ENCODE data around the gene ABCG4. TPM values are rescaled to one million over a fixed set of nuclear protein-coding genes. Genes with fewer than 3 reads are reported as not detected.

ABCG4 gene
- total RNA-seq, 1 experiment from 2014 or later = 0.39 TPM

- intact Hi-C loops (cut with micrococcal nuclease; ENCODE audit: unreplicated experiment) = no loop called here
- H3K4me1 ChIP-seq (ENCODE audit: control insufficient read depth, insufficient read depth, low read length) = peaks cover 19% of the 10 kb centered on the region
- H3K4me3 ChIP-seq (ENCODE audit: low read depth in 2 of 2, low read length in 2 of 2) = no peak overlapping the region
- H3K27ac ChIP-seq (ENCODE audit: low read length) = no peak overlapping the region
- H3K36me3 ChIP-seq (ENCODE audit: control insufficient read depth, insufficient read depth, low read length) = no peaks in the 10 kb centered on the region
- H3K27me3 ChIP-seq (ENCODE audit: control insufficient read depth, insufficient read depth, low read length) = no peaks in the 10 kb centered on the region
- H3K9me3 ChIP-seq (ENCODE audit: control insufficient read depth, insufficient read depth, low read depth, low read length) = no peaks in the 10 kb centered on the region
- no peak for ATAC-seq
- DNase-seq (ENCODE audit: low read depth, low spot score) = no peak
- no TSS peak for BruUV-seq (replicated peaks)
- in situ Hi-C loops (cut with HindIII; ENCODE audit: low pct_unique_long_range_greater_than_20kb, low sequenced_read_pairs) = no loop called here
- POLR2A ChIA-PET = no interaction called here
- TF ChIP-seq POLR2AphosphoS5 (IDR thresholded peaks at IDR 0.05; ENCODE audit: low read depth, low read length) (no peak), REST (IDR thresholded peaks at IDR 0.05; ENCODE audit: insufficient read depth in 1 of 2, low read depth in 2 of 2, low read length in 1 of 2) (no peak), TCF7L2 (IDR thresholded peaks at IDR 0.05; ENCODE audit: low read depth, low read length) (no peak), SIN3A (IDR thresholded peaks at IDR 0.05; ENCODE audit: borderline replicate concordance, insufficient read depth, low read depth, low read length) (no peak), CTCF (IDR thresholded peaks at IDR 0.05) (no peak)
- CTCF ChIA-PET = interaction anchor here (0.8 to 1.4 kb wide), 3 partner anchors 9 to 39 kb away, joined by 3 to 7 read pairs (median 3); partner anchors contain the start of gene ABCG4
Measured at GRCh38 chr11:119109843-119110242, 39.0 kb upstream of the ABCG4 start.

GRCh38 chr11:119110439-119110838, 38.4 kb upstream of the ABCG4 start:
- DNase-seq (ENCODE audit: low read depth, low spot score) (no peak), ATAC-seq (no peak)
- Histone ChIP-seq H3K4me1 (ENCODE audit: control insufficient read depth, insufficient read depth, low read length) (peaks cover 19% of the 10 kb centered on the region), H3K27me3 (ENCODE audit: control insufficient read depth, insufficient read depth, low read length) (no peaks in the 10 kb centered on the region), H3K4me3 (ENCODE audit: low read depth in 2 of 2, low read length in 2 of 2) (no peak overlapping the region), H3K27ac (ENCODE audit: low read length) (no peak overlapping the region), H3K9me3 (ENCODE audit: control insufficient read depth, insufficient read depth, low read depth, low read length) (no peaks in the 10 kb centered on the region), H3K36me3 (ENCODE audit: control insufficient read depth, insufficient read depth, low read length) (no peaks in the 10 kb centered on the region)
- TF ChIP-seq TCF7L2 (IDR thresholded peaks at IDR 0.05; ENCODE audit: low read depth, low read length) (no peak), CTCF (IDR thresholded peaks at IDR 0.05) (no peak), REST (IDR thresholded peaks at IDR 0.05; ENCODE audit: insufficient read depth in 1 of 2, low read depth in 2 of 2, low read length in 1 of 2) (no peak), POLR2AphosphoS5 (IDR thresholded peaks at IDR 0.05; ENCODE audit: low read depth, low read length) (no peak), SIN3A (IDR thresholded peaks at IDR 0.05; ENCODE audit: borderline replicate concordance, insufficient read depth, low read depth, low read length) (no peak)
- ChIA-PET POLR2A (interaction anchor here (0.6 to 0.8 kb wide), 2 partner anchors 27 to 199 kb away, joined by 3 to 5 read pairs; no protein-coding TSS in a partner anchor), CTCF (interaction anchor here (1.0 kb wide), 1 partner anchor 39 kb away, joined by 3 read pairs; the partner anchor contains the start of gene ABCG4)
- no TSS peak for BruUV-seq (replicated peaks)
- intact Hi-C loops (cut with micrococcal nuclease; ENCODE audit: unreplicated experiment) = no loop called here
- in situ Hi-C loops (cut with HindIII; ENCODE audit: low pct_unique_long_range_greater_than_20kb, low sequenced_read_pairs) = no loop called here

All from Panc1 (cell line).